Activated CD4-positive, alpha-beta T cell treated with anti-CD3 and anti-CD28 coated beads, Interleukin-2, Interleukin-4, amounts not matched to agents 100 ng/mL and 50 ng/mL, durations not matched to agents 16 hours and 8 hours (primary cell): Measurements from ENCODE around the gene CDK14.
"Not testable (repeated sequence)": the region's sequence is repeated elsewhere in the genome, so short reads cannot be mapped to it uniquely, and the experiment has no call there.

Experiments
- DNase-seq: peaks from one replicate; pipeline ENCODE4 v3.0.0-alpha.2; 2020; ENCODE audit warnings: low spot score

CDK14 gene

DNA sequence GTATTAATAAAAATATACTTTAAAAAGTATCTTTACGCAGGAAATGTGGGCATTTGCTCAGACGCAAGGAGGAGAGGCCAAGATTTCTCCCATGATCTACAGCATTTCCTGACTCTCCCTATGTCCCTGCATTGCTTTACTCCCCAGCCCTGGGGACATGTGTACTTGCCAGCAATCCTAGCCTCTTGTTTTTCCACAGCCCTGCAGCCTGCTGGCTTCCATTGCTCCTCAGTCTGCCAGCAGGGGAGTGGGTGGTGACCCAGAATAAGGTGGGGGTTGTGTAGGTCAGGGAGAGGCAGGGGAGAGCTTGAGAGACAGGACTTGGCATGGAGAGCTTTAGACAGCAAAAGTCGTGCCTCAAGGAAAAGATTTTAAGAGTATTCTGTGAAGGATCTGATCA, 307.7 kb downstream of the CDK14 start:
- no peak for DNase-seq

DNA sequence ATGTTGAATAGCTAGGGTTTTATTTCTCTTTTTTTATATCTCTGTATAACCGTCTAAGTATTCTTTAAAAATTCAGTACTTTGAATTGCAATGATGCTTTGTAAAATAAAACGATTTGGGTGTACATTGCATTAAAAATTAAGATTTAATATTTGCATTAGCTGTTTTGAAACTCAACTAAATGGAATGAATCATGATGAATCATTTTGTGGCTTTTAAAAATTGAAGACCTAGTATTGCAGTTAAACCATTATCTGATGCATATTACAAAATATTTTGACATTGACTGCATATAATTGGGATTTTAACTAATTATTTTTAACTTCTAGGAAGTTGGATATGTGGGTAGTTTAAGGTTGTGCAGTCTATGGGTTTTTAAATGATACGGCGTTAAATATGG, 314.0 kb downstream of the CDK14 start:
- DNase-seq = no peak

DNA sequence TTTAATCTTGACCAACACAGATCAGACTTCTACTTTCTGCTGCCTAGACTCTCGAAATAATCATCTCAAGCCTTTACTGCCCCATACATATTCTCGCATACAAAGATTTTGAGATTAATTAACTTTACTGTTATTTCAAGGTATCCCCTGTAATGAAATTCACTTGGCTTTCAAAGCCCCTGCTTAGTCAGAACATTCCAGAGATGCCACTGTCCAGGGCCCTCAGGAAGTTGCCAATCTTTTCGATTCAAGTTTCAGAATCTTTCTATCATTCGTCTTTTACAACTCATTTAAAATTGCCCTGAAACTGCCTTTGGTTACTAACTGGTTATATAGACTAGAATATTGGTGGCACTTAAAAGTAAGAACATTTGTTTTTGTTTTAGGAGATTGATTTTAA, 320.2 kb downstream of the CDK14 start:
- DNase-seq = no peak

DNA sequence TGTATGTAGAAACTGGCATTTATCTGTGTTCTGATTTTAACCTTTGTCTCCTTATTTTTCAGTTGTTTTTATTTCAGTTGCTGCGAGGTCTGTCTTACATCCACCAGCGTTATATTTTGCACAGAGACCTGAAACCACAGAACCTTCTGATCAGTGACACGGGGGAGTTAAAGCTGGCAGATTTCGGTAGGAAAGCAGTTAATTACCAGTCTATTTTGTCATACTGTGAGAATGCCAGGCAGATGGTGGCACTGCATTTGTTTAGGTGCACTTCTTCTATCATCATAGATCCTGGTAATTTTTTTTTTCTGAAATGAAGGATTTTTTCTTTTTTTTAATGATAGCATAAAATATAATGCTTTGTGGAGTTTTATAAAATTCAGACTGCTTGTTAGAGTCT, 321.4 kb downstream of the CDK14 start:
- no peak for DNase-seq

DNA sequence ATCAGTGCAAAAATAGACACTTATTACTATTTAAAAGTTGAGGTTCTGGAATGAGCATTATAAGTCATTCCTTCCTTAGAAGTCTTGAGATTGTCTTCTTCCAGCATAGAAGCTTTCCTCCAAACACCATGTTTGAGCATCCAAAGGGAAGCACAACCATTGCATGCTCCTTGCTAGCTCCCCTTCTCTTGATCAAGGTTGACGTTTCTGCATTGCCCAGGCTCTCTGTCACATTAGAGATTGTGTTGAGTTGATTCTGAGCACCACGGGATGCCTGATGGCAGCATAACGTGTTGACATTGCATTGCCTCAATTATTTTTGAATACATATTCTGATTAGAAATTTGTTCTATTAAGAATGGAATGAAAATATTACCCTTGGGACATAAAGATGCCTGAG, 322.2 kb downstream of the CDK14 start:
- DNase-seq = no peak

DNA sequence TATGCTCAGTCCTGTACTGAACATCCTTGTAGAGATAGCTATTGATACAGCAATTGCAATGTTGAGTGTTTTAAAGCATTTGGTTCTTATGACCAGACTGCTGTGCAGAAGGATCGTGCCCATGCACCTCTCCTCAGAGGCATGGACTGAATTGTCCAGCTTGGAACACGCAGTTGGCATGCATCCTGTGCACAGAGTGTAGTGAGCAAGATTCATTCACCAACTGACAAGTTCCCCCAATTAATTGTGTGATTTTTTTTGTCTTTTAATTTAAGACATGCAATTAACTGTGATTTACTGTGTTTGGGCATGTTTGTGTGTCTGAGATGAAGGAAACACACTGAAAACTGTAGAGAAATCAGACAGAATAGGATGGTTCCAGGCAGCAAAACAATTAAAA, 323.7 kb downstream of the CDK14 start:
- no peak for DNase-seq

DNA sequence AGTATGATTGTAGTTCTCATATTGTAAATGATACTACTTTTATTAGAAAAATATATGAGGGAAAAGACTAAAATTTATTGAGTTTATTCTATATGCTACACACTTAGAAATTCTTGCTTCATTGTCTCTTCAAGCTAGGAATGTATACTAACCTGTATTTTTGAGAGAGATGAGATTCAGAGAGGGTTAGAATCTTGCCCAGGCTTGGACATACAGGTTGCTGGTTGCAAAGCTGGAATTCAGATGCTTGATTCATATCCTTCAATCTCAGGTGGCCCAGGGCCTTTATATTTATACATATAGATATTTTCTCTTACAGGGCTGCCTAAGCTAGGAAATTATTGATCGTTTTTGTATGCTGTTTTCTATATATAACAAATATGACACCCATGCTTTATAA, 324.2 kb downstream of the CDK14 start:
- no peak for DNase-seq

DNA sequence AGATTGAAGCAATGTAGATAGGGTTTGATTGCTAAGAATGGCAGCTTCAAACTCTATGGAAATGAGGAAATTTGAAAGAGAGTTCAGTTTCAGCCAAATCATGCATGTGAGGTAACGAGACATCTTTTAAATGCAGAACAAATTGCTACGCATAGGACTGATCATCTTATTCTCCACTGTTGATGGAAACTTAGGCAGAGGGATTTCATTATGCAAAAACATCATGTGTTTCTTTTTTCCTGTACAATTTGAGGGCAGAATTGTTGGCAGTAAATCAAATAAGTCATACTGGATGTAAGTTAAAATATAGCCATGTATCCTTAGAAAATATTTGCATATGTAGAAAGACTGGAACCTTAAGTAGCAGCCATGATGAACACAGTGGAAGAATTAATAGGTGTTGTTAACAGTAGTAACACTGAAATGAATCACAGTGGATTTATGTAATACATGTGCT, 327.4 kb downstream of the CDK14 start:
- DNase-seq = no peak

DNA sequence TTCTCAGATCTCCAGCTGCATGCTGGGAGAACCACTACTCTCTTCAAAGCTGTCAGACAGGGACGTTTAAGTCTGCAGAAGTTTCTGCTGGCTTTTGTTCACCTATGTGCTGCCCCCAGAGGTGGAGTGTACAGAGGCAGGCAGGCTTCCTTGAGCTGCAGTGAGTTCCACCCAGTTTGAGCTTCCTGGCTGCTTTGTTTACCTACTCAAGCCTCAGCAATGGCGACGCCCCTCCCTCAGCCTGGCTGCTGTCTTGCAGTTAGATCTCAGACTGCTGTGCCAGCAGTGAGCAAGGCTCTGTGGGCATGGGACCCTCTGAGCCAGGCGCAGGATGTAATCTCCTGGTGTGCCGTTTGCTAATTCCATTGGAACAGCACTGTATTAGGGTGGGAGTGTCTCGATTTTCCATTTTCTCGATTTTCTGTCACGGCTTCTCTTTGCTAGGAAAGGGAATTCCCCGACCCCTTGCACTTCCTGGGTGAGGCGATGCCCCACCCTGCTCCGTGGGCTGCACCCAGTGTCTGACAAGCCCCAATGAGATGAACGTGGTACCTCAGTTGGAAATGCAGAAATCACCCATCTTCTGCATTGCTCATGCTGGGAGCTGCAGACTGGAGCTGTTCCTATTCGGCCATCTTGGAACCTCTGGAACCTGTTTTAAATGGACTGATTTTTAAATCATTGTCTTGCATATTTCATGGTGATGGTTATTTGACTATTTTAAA, 332.7 kb downstream of the CDK14 start:
- not testable (repeated sequence) for DNase-seq

DNA sequence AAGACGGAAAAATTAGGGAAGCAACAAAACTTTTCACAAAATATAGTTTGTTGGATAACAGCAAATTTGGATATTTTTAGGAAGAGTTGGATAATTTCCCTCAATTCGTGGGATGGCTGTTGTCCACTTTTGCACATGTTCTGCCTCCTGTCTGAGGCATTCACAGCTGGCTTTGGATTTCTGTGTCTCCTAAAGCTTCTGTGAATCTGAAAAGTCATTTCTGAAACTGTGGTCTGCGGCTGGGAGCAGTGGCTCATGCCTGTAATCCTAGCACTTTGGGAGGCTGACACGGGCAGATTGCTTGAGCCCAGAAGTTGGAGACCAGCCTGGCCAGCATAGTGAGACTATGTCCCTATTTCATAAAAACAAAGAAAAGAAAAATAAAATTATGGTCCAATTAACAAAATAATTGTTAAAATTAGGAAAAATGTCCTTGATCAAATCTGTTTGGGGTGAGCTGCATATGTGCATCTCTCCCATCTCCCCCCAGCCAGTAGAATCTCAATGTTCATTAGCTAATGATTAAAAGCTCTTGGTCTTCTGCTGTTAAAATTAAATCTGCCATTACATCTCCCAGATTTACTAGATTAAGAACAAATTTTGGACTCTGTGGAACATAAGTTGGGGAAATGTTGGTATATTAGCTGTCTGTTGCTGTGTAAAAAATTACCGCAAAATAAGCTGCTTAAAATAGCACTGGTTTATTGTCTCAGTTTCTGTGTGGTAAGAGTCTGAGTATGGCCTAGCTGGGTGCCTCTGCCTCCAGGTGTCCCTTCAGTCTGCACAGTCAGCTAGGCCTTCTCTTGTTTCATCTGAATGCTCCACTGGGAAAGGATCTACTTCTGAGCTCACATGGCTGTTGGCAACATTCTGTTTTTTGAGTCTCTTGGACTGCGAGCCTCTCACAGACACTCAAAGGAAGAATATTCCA, 336.1 kb downstream of the CDK14 start:
- DNase-seq = no peak

DNA sequence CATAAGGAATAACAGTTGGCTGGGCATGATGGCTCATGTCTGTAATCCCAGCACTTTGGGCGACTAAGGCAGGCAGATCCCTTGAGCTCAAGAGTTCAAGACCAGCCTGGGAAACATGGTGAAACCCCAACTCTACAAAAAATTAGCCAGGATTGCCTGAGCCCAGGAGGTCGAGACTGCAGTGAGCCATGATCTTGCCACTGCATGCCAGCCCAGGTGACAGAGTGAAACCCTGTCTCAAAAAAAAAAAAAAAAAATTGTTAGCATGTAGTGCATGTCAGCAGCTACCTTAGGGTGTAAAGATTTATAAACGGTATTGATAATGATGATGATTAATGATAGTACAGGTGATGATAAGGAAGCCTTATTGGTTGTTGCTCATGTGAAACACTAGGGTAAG, 336.9 kb downstream of the CDK14 start:
- DNase-seq = no peak

DNA sequence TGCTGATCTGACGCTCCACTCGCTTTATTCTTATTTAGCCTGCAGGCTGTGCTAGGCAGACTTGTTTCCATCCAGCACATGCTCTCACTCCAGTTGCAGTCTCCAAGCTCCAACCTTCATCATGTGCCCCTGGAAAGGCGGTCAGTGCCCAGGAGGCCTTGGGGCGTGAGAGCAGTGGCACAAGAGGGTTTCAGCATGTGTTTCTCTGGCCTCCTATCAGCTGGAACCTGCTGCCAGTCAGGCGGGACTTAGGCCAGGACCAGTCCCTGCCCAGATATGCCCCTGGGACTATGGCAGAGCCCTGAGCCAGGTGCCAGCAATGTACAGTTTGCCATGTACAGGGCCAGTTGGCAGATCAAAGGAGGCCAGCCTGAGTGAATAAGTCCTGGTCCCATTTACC, 337.9 kb downstream of the CDK14 start:
- DNase-seq = no peak

DNA sequence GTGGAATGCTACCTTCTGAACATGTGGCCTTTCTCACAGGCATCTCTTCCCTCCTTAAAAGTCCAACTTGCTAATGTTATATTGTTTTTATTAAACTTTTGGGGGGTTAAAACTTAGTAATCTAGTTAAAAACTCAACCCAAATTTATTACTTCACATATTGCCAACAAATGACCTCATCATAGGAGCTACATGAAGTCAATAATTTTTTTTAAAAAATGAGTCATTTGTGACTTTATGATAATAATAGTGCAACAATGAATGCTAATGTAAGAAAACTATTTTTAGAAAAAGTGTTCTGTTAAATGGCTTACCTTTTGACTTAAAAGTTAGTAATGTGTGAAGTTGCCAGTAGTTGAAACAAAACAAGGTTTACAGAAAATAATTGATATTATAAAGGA, 342.2 kb downstream of the CDK14 start:
- DNase-seq = no peak

DNA sequence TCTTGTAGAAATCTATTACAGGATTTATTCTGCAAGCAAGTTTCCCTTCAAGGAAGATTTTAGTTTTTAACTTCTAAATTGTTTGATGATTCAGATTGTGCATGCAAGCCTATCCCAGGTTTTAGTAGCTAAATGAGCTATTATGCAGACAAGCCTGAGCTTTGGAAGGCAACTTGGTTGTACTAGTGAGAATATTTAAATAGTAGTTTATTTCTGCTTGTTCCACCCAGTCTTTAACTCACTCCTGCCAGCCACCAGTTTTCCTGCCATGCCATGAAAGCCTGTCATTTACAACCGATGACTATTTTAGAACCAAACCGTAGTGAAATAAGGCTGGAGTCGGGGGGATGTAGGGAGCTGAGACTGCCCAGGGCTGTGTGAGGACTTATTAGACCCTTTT, 343.5 kb downstream of the CDK14 start:
- no peak for DNase-seq

DNA sequence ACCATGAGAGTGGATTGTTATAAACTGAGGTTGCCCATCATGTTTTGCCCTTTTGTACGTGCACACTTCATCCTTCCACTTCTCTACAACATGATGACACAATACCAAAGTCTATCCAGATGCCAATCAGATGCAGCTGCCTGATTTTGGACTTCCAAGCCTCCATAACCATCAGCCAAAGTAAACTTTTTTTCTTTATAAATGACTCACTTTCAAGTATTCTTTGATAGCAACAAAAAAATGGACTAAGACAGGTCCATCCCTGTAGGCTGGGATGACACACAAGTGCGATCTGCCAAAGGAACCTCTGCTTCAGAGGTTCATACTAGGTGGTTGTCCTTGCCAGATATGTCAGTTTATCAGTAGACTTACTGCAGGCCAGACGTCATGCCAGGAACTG, 347.9 kb downstream of the CDK14 start:
- no peak for DNase-seq

DNA sequence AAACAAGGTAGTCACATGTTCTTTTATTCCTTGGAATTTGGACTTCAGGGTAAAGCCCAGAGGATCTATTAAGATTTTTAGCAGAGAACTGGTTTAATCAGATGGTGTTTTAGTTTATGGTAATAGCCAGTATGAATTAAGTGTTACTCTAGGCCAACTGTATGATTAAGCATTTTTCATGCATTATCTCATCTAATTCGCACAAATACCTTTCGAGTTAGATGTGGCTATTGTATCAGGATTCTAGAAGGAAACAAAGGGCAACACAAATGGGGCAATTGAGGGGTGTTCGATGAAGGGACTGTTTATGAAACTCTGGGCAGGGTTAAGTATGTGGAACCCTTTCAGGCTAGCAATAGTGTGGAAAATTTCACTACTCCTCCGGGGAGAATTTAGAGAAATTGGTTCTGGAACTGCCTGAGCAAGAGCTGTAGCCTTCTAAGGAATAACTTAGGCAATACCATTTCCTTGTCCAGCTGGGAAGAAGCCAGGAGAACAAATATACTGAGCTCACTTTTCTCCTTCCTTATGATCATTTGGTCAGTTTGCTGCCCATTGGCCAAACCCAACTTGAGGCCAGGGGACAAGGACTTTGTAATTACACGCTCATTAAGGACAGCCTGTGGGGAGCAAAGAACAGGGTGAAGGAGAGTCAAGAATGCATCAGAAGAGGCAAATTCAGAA, 349.1 kb downstream of the CDK14 start:
- no peak for DNase-seq

DNA sequence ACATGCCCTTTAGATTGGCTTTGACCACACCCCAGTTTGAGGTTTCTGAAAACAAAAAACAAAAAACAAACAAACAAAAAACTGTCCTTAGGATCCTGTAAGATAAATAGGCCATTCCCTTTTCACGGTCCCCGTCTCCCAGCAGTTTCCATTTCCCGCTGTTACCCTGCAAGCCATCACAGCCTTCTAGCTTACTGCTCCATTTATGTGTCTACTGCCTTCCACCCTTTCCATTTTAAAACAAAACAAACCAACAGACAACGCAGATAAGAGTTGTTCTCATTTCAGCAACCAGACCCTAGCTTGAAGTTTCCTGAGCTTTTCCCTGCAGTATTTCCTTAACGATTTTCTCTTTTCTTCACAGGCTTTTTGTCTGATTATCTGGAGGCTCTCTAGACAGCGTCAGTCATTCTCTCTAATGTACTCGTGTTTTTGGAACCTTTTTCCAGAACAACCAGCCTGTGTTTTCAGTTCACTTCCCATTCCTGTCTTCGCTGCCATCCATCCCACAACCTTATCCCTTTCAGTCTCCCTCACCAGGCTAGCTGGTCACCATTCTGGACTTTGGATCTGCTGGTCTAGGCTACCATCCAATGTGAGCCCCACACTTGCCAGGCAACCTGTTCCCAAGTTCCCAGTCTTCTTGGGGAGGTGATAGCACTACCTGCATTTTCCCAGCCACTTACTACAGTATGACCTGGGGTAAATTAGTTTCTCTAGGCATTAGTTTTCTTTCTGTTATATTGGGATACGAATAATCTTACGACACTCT, 350.8 kb downstream of the CDK14 start:
- DNase-seq = no peak

DNA sequence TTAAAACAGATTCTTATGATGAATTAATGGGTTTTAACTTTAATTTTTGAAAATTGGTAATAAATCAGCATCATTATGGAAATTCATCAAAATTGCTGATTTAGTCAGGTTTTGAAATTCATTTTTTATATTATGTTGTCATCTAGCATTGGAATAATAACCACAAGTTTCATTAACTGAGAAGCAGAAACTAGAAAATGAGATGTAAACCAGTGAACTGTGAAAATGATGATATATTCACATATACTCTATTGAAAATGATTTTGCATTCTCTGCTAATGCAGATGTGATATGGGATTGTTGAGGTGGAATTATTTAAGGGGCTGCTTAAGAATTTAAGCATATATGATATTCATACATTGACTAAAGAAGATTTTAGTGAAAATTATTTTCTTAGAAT, 352.0 kb downstream of the CDK14 start:
- DNase-seq = no peak

DNA sequence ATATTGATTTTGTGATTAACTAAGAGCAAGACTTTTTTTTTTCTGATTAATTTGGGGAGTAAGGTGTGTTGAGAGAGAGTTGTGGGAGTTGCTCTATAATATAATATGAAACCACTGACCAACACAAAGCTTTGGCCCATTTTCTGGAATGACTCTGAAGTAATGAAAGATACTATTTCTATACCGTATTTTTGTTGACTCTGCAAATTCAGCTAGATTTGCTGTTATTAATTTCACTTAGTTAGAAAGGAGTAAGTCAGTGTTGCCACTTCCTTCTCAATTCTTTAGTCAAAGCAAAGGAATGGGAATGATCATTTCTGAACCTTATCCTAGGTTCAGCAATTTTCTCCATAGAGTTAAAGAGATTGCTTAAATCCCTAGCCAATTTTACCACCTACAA, 355.1 kb downstream of the CDK14 start:
- no peak for DNase-seq

DNA sequence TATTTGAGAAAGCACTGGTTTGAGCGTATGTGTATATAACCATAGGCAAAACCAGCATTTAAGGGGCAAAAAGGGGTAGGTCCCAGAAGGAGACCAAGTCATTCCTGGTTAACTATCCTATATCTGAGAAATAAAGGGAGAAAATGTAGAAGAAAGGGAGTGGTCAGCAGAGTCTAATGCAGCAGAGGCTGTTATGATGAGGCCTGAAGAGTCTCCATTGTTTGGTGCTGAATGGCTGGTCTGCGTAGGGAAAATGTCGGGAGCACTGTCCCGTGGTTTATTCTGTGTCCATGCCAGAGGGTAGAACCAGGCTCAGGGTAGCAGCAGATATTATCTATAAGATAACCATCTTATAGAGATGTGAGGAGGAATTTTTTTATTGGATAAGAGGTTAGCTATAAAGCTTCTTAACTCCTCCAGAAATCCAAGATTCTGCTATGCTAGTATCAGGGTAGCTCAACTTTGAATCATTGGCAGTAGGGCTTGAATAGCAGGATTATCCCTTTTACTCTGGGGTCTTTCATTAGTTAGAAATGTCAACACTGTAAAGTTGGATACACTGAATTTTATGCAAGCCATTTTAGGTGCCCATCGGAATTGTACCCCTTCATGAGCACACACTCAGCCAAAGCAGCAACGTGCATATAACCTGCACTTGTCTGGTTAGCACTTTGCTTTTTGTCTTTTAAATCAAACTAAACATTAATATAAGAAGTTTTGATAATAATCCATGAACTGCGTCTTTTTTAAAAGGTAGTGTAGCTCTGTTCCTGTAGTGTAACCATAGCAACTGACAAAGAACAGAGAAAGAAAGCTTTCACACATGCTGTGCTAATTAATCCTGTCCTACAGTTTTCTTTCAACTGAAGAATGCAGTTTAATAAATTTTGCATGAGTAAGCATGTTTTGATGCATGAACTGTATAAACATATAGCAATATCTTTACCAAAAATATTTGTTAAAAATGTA, 356.1 kb downstream of the CDK14 start:
- no peak for DNase-seq
